ENCODE results near the gene FLOT1.
"Not testable (repeated sequence)": the region's sequence is repeated elsewhere in the genome, so short reads cannot be mapped to it uniquely, and the experiment has no call there.

Gene FLOT1

DNA sequence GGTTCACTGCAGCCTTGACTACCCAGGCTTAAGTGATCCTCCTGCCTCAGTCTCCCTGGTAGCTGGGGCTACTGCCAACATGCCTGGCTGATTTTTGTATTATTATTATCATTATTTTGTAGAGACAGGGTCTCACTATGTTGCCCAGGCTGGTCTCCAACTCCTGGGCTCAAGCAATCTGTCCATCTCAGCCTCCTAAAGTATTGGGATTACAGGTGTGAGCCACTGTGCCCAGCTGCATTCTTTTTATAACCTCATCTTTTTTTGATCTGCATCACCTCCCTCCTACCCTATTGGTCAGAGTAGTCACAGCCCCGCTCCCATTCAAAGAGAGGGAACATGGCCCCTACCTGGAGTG lies 25.4 kb upstream of the FLOT1 start:
- H3K4me3 ChIP-seq (ENCODE audit: low read depth, low read length), result no peak overlapping the region
- DNase-seq (ENCODE audit: low read depth, low spot score), result no peak
- in situ Hi-C loops (cut with HindIII; ENCODE audit: low sequenced_read_pairs), result no loop called here
- TF ChIP-seq CTCF (IDR thresholded peaks at IDR 0.05; ENCODE audit: low read depth, low read length), result no peak

- H3K4me3 ChIP-seq (ENCODE audit: low read depth, low read length), result no peak overlapping the region
- no peak for DNase-seq (ENCODE audit: low read depth, low spot score)
- in situ Hi-C loops (cut with HindIII; ENCODE audit: low sequenced_read_pairs), result no loop called here
- TF ChIP-seq CTCF (IDR thresholded peaks at IDR 0.05; ENCODE audit: low read depth, low read length), result no peak
Observed at GRCh38 chr6:30767158-30767943, 24.9 kb upstream of the FLOT1 start.

- TF ChIP-seq CTCF (IDR thresholded peaks at IDR 0.05; ENCODE audit: low read depth, low read length), result no peak
- DNase-seq (ENCODE audit: low read depth, low spot score), result no peak
- no peak overlapping the region for H3K4me3 ChIP-seq (ENCODE audit: low read depth, low read length)
- in situ Hi-C loops (cut with HindIII; ENCODE audit: low sequenced_read_pairs), result no loop called here
Observed at GRCh38 chr6:30766461-30767157, 24.1 kb upstream of the FLOT1 start.

DNA sequence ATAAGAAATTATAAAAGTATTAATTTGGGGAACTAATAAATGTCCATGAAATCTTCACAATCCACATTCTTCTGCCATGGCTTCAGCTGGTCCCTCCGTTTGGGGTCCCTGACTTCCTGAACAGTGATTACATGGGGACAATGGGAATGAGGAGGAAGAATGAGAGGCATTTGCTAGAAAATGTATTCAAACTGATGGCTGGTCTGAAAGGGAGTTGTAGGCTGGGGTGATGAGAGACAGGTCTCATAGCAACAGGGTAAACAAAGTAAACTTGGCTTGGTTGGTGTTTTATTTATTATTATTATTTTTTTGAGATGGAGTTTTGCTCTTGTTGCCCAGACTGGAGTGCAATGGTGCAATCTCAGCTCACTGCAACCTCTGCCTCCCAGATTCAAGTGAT lies 23.0 kb upstream of the FLOT1 start:
- in situ Hi-C loops (cut with HindIII; ENCODE audit: low sequenced_read_pairs); H3K4me3 ChIP-seq (ENCODE audit: low read depth, low read length); DNase-seq (ENCODE audit: low read depth, low spot score): not testable (repeated sequence)

- in situ Hi-C loops (cut with HindIII; ENCODE audit: low sequenced_read_pairs); DNase-seq (ENCODE audit: low read depth, low spot score); H3K4me3 ChIP-seq (ENCODE audit: low read depth, low read length): not testable (repeated sequence)
Observed at GRCh38 chr6:30764490-30765043, 22.1 kb upstream of the FLOT1 start.

DNA sequence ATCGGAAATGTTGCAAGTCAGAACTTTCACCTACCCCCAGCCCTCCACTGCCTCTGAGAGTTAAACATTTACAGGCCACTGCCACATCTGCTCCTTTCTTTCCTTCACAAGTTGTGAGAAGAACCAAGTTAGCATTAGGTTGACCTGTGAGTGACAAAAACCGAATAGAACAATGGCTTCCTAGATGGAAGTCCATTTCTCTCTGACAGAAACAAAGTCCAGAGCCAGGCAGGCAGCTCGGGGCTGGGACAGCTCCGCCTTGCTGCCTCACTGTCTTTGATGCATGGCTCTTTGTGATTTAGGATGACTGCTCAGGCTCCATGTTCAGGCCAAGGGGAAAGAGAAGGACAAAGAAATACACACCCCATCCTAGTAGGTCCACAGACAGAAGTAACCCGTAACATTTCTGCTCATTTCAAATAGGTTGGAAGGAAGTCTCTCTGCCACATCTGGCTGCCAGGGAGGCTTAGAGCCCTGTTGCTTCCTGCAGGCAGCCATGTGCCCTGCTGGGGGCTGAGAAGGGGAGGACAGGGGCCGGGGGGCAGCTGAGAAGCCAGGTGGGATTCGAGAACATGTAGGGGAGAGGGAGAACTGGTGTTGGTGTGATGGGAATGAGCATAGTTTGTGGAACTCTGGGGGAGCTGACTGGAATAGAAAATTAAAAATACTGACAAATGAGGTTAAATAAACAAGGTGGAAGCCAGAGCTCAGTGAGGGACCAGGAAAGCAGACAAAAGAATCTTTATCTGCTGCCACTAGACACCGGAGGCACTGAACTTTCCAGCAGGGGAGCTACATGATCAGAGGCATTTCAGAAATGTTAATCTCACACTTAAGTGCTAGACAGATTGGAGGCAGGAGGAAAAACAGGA lies 21.4 kb upstream of the FLOT1 start:
- in situ Hi-C loops (cut with HindIII; ENCODE audit: low sequenced_read_pairs), result no loop called here
- H3K4me3 ChIP-seq (ENCODE audit: low read depth, low read length), result no peak overlapping the region
- peak; percentile 84 for DNase-seq (ENCODE audit: low read depth, low spot score)
- TF ChIP-seq CTCF (IDR thresholded peaks at IDR 0.05; ENCODE audit: low read depth, low read length), result no peak

DNA sequence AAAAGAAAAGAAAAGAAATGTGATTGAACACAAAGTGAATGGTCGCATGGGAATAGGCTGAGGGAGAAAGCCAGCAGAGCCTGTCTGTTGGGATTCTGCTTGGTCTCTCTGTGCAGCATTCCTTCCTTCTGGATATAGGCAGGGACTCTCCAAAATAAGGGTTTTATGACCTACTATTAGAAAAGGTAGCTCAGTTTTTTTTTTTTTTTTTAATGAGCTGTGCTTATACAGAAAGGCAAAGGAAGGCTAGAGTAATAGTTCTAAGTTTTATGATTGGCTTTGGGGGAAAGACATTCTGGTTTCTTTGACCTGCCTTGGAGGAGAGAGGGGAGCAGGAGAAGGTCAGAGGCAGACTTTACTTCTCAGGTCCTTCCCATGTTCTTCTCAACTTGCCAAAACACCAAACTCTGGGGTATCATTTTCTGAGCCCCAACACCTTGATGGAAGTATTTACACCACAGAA lies 20.7 kb upstream of the FLOT1 start:
- TF ChIP-seq CTCF (IDR thresholded peaks at IDR 0.05; ENCODE audit: low read depth, low read length), result no peak
- DNase-seq (ENCODE audit: low read depth, low spot score), result no peak
- in situ Hi-C loops (cut with HindIII; ENCODE audit: low sequenced_read_pairs), result no loop called here
- H3K4me3 ChIP-seq (ENCODE audit: low read depth, low read length), result no peak overlapping the region

Data from astrocyte of the spinal cord (primary cell).